NB4 (cell line): ENCODE measurements around the gene CACNB3.
"Not testable (repeated sequence)": the region's sequence is repeated elsewhere in the genome, so short reads cannot be mapped to it uniquely, and the experiment has no call there.

Experiments
- DNase-seq: peaks from one replicate; pipeline ENCODE4 v3.0.0; 2010; ENCODE audit warnings: low read depth
- H3K4me3 ChIP-seq: one replicate; pipeline ENCODE4 v1.5.1; 2011; ENCODE audit warnings: mild to moderate bottlenecking, low read depth, low read length, moderate library complexity
- MYC ChIP-seq: IDR thresholded peaks from 2 replicates; pipeline ENCODE4 v1.6.1; 2011; ENCODE audit warnings: low read depth, low read length
- POLR2A ChIP-seq: IDR thresholded peaks from 2 replicates; pipeline ENCODE4 v1.6.1; 2011; ENCODE audit warnings: mild to moderate bottlenecking; ENCODE audit not compliant: insufficient read length; ENCODE audit errors: extremely low read depth
- TF ChIP-seq, protein P1 (sequence below): IDR thresholded peaks from 2 replicates; pipeline ENCODE4 v1.6.1; 2011; ENCODE audit warnings: low read depth, low read length
- TF ChIP-seq, protein P2 (sequence below): IDR thresholded peaks from one replicate; pipeline ENCODE4 v1.5.1; 2012; ENCODE audit warnings: low read depth, low read length

CACNB3 gene

DNA sequence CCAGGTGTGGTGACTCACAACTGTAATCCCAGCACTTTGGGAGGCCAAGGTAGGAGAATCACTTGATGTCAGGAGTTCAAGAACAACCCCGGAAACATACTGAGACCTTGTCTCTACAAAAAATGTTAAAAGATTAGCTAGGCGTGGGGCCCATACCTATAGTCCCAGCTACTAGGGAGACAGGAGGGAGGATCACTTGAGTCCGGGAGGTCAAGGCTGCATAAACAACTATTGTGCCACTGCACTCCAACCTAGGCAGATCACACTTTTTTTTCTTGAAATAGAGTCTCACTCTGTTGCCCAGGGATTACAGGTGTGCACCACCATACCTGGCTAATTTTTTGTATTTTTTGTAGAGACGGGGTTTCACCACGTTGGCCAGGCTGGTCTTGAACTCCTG is 41.3 kb downstream of the CACNB3 start:
- TF ChIP-seq, protein P1, sequence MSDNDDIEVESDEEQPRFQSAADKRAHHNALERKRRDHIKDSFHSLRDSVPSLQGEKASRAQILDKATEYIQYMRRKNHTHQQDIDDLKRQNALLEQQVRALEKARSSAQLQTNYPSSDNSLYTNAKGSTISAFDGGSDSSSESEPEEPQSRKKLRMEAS: no peak
- no peak for TF ChIP-seq POLR2A
- TF ChIP-seq, protein P2, sequence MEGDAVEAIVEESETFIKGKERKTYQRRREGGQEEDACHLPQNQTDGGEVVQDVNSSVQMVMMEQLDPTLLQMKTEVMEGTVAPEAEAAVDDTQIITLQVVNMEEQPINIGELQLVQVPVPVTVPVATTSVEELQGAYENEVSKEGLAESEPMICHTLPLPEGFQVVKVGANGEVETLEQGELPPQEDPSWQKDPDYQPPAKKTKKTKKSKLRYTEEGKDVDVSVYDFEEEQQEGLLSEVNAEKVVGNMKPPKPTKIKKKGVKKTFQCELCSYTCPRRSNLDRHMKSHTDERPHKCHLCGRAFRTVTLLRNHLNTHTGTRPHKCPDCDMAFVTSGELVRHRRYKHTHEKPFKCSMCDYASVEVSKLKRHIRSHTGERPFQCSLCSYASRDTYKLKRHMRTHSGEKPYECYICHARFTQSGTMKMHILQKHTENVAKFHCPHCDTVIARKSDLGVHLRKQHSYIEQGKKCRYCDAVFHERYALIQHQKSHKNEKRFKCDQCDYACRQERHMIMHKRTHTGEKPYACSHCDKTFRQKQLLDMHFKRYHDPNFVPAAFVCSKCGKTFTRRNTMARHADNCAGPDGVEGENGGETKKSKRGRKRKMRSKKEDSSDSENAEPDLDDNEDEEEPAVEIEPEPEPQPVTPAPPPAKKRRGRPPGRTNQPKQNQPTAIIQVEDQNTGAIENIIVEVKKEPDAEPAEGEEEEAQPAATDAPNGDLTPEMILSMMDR: no peak
- no peak for TF ChIP-seq MYC
- DNase-seq: no peak
- no peak overlapping the region for H3K4me3 ChIP-seq

- H3K4me3 ChIP-seq, DNase-seq: not testable (repeated sequence)
Measured at GRCh38 chr12:48860236-48860635, 41.9 kb downstream of the CACNB3 start.

- no peak overlapping the region for H3K4me3 ChIP-seq
- DNase-seq: peak; percentile 38
- TF ChIP-seq MYC: no peak
- TF ChIP-seq, protein P1: no peak
- no peak for TF ChIP-seq POLR2A
- TF ChIP-seq, protein P2: no peak
Measured at GRCh38 chr12:48861111-48861510, 42.8 kb downstream of the CACNB3 start.

GRCh38 chr12:48862760-48863159 is 44.5 kb downstream of the CACNB3 start:
- no peak for DNase-seq
- TF ChIP-seq, protein P2: no peak
- no peak for TF ChIP-seq MYC
- no peak for TF ChIP-seq POLR2A
- TF ChIP-seq, protein P1: no peak
- H3K4me3 ChIP-seq: no peak overlapping the region

DNA sequence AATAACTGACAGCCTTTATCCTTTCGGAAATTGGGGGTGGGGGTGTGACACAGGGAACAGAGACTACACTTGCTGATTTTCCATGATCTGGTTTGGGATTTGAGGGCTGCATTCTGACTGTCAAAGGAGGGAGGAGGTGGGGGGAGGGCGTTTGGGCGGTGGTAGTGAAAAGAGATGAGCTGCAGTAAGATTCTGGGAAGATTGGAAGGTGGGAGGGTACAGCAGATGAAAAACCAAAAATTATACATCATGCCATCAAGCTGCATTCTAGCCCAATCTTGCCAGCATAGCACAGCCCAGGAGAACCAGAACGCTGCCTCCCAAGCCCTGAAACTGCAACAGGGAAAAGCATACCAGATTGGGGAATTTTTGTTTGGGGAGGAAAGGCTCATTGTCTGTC is 45.0 kb downstream of the CACNB3 start:
- no peak overlapping the region for H3K4me3 ChIP-seq
- DNase-seq: no peak
- TF ChIP-seq, protein P1: no peak
- TF ChIP-seq POLR2A: no peak
- TF ChIP-seq, protein P2: no peak
- no peak for TF ChIP-seq MYC

- TF ChIP-seq, protein P2: no peak
- peak; percentile 69 for TF ChIP-seq POLR2A
- peak within 1 kb of the TSS; percentile 53 for H3K4me3 ChIP-seq
- DNase-seq: peak; percentile 92
Measured at GRCh38 chr12:48865281-48866051, 47.2 kb downstream of the CACNB3 start, which contains the start of gene RND1. Gene RND1 (minus strand): TSS chr12:48865870. CDS start chr12:48865767, 103 bp downstream.
